GM13977 (cell line): ENCODE measurements around the gene CLDND1.

Experiments used
- DNase-seq: peaks from one replicate; pipeline ENCODE4 v3.0.0; 2012; ENCODE audit warnings: low spot score
- CTCF ChIP-seq: IDR thresholded peaks from 2 replicates; pipeline ENCODE4 v1.5.1; 2012; ENCODE audit warnings: mild to moderate bottlenecking, control low read depth; ENCODE audit not compliant: insufficient read depth; ENCODE audit errors: extremely low read depth, missing control alignments
- in situ Hi-C: fragments of 300-500 bp; cut with MboI; formaldehyde crosslinking; loops from one replicate; pipeline ENCODE4 v1.12.0; 2022; ENCODE audit warnings: low sequenced_read_pairs, low pct_unique_long_range_greater_than_20kb, mixed read lengths, inconsistent platforms; ENCODE audit not compliant: unreplicated experiment

CLDND1 gene

GRCh38 chr3:98556164-98557130 lies 33.7 kb upstream of the CLDND1 start:
- in situ Hi-C loops, result no loop called here
- no peak for TF ChIP-seq CTCF

GRCh38 chr3:98555025-98555379 lies 32.3 kb upstream of the CLDND1 start:
- TF ChIP-seq CTCF, result no peak
- no peak for DNase-seq
- in situ Hi-C loops, result no loop called here

More at GRCh38 chr3:98556164-98557130, 33.7 kb upstream of the CLDND1 start:
- DNase-seq, result peak; percentile 54

GRCh38 chr3:98554580-98554979 lies 31.9 kb upstream of the CLDND1 start:
- in situ Hi-C loops, result no loop called here
- TF ChIP-seq CTCF, result no peak
- DNase-seq, result no peak

- no peak for TF ChIP-seq CTCF
- in situ Hi-C loops, result no loop called here
- no peak for DNase-seq
Observed at GRCh38 chr3:98553753-98554152, 31.1 kb upstream of the CLDND1 start.

- DNase-seq, result no peak
- in situ Hi-C loops, result no loop called here
- TF ChIP-seq CTCF, result no peak
Observed at GRCh38 chr3:98553021-98553563, 30.4 kb upstream of the CLDND1 start.

- TF ChIP-seq CTCF, result no peak
- in situ Hi-C loops, result no loop called here
- DNase-seq, result no peak
Observed at GRCh38 chr3:98552232-98553020, 29.7 kb upstream of the CLDND1 start.
